Measurements from ENCODE around the gene TMEM107.
"Not testable (repeated sequence)": the region's sequence is repeated elsewhere in the genome, so short reads cannot be mapped to it uniquely, and the experiment has no call there.

TMEM107 gene

DNA sequence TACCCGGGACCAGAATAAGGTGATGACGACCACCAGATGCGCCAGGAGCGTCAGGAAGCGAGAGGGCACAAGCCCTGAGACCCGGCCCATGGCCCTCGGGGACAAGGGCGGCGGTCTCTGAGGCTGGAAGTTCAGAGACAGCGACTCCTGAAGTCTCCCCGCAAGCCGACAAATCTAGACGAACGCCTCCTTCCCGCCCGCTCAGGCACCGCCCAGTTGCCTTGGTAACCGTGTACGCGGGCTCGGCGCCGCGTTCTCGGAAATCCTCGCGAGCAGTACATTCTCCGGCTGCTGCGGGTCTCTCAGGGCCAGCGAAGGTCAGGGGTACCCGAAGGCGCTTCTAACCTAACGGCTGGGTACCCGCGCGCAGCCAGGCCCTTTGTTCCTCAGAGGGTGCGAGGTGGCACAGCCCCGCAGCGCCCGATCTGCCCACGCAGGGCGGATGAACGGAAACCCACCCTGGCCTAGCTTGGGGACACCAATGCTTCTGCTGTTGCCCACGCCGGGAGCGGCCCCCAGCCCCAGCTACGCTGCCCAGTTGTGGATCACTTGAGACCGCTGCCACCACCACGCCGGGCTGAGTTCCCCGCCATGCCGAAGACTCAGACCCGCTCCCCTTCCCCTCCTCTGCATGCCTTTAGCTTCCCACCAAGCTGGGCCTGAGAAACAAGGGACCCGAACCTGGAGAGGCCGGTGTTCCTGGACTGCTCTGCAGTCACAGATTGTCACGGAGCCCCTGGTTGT, at the start of gene TMEM107:
TSS of gene TMEM107 (minus strand) at position 184 of the 744 bp plus-strand sequence. CDS start at position 90, 94 bp downstream.
- peak; percentile 86 for DNase-seq

- no peak for DNase-seq
Observed at GRCh38 chr17:8224891-8225812, 49.0 kb upstream of the TMEM107 start.

- DNase-seq = peak; percentile 39
Observed at GRCh38 chr17:8223356-8224126, 47.4 kb upstream of the TMEM107 start.

GRCh38 chr17:8222630-8223355, 46.6 kb upstream of the TMEM107 start:
- peak; percentile 85 for DNase-seq

DNA sequence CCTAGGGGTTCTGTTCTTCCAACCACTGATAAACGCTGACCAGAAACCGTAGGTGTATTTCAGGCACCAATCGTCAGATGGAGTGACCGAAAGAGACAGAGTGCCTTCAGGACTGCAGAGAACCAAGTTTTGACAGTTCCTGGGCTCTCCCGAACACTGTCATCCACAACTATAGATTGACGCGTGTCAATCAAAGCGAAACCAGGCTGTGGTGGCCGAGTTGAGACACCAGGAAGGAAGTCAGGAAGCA, 46.1 kb upstream of the TMEM107 start:
- no peak for DNase-seq

DNA sequence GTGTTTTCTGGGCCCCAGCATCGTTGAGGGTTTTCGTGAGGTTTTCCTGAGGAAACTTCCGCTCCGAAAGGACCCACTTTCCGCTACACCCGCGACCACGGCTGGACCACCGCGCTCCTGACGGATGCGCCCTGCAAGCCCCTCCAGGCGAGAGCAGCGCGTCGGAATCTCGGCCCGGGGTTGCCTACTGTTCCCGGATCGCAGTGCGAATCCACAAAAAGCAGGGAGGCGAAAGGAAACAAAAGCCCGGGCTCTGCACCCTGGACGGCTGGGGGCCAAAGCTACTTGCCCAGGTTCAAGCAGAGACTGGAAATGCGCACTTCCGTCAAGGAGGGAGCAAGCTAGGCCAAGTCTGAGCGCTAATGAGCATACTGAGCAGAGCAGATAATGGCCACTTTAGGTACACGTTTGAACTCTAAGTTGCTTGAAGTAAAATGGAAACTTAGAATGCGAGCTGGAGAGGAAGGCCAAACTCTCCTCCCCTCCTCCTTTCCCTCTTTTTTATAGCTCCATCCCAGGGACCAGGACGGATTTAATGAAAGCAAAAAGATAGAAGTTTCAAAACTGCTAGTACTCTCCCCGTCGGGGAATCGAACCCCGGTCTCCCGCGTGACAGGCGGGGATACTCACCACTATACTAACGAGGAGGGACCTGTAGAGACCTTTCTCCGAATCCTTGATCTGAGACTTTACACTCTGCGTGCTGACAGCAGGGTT, 45.6 kb upstream of the TMEM107 start:
- DNase-seq = peak; percentile 81

DNA sequence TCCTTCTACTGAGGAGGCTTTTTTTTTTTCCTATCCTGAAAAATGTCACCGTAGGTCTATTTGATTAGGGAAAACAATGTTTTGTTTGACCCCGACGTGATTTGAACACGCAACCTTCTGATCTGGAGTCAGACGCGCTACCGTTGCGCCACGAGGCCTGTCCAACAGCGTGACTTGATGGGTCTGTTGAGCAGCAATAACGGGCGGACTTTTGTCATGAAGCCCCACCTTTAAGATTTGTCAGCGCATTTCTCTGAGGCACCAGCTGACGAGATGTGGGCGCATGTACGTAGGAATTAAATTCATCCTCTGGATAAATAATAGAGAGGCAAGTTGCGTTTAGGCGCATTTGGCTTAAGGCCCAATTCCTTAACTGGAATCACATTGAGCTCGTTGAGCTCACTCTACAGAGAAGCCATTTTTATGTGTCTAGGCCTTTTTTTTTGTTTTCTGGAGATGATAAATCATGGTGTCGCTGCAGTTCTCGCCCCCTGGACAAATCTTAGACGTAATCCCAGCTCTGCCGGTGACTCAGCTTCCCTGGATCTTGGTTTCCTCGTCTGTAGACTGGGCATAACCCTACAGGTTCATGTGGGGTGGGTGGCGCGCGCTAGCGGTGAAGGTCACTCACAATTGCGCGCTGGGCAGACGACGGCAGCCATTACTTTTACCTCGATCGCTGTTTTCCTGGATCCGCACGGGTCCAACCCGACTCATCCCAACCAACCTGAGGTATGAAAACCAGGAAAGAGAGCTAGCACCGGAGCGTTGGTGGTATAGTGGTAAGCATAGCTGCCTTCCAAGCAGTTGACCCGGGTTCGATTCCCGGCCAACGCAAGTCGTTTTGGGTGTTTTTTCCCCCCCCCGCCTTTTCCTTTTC, 44.8 kb upstream of the TMEM107 start:
- peak; percentile 80 for DNase-seq

GRCh38 chr17:8214000-8214399, 37.8 kb upstream of the TMEM107 start:
- not testable (repeated sequence) for DNase-seq

DNA sequence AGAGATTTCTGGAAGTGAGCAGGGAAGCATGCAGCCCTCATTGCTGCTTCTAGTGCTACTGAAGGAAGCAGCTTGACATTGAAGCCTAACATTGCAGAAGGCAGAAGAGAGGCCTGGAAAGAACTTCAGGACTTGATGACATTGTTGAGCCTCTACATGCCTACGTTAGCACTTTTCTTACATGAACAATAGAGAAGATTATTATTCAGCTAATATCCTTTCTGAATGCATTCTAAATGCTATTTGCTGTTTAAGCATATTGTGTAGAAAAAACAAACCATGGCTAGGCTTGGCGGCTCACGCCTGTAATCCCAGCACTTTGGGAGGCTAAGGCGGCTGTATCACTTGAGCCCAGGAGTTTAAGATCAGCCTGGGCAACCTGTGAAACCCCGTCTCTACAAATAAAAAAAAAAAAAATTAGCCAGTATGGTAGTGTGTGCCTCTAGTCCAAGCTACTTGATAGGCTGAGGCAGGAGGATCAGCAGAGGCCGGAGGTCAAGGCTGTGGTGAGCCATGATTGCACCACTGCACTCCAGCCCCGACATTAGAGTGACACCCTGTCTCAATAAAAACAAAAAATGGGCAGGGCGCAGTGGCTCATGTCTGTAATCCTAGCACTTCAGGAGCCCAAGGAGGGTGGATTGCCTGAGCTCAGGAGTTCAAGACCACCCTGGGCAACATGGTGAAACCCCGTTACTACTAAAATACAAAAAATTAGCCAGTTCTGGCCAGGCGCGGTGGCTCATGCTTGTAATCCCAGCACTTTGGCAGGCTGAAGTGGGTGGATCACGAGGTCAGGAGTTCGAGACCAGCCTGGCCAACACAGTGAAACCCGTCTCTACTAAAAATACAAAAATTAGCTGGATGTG, 36.4 kb upstream of the TMEM107 start:
- no peak for DNase-seq

- DNase-seq = no peak
Observed at GRCh38 chr17:8210761-8211458, 34.7 kb upstream of the TMEM107 start.

DNA sequence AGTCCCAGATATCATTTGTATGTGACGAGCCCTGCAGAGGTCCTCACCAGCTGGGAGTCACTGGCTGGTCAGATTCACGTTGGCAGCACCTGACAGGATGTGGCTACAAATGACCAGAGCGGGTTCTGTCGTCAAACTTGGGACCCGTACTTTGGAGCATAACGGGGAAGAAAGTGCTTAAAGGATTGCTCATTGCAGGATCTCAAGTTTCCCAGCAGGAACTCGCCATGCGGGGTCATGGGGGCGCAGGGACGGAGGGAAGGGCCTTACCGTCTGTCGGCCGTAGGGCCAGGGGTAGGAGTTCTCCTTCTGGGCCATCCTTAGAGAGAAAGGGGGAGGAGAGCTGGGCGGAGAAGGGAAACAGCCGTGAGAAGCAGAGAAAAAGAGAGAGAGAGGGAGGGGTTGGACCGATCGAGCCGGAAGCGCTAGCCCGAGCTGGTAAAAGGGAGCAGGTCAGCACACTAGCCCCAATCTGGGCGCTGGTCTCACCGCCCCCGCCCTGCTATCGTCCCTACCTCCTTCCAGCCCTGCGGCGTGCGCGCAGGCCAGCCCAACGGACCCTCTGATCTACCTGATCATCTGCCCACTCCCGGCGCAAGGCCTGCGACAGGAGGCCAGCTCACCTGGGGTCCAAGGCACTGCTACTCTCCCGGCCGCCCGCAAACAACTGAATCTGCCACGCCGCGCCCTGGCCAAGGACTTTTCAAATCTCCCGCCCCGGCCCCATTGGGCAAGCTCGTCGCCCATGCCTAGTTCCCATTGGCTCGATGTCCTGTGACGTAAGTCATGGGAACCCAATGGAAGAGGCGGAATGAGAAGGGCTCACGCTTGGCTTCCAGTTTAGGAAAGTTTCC, 34.0 kb upstream of the TMEM107 start, which contains the start of gene AURKB:
TSS of gene AURKB (minus strand) at position 669 of the 854 bp plus-strand sequence. CDS start at position 318, 351 bp downstream.
- peak; percentile 92 for DNase-seq

- no peak for DNase-seq
Observed at GRCh38 chr17:8206536-8206935, 30.4 kb upstream of the TMEM107 start.

- no peak for DNase-seq
Observed at GRCh38 chr17:8204761-8205555, 28.8 kb upstream of the TMEM107 start.

DNA sequence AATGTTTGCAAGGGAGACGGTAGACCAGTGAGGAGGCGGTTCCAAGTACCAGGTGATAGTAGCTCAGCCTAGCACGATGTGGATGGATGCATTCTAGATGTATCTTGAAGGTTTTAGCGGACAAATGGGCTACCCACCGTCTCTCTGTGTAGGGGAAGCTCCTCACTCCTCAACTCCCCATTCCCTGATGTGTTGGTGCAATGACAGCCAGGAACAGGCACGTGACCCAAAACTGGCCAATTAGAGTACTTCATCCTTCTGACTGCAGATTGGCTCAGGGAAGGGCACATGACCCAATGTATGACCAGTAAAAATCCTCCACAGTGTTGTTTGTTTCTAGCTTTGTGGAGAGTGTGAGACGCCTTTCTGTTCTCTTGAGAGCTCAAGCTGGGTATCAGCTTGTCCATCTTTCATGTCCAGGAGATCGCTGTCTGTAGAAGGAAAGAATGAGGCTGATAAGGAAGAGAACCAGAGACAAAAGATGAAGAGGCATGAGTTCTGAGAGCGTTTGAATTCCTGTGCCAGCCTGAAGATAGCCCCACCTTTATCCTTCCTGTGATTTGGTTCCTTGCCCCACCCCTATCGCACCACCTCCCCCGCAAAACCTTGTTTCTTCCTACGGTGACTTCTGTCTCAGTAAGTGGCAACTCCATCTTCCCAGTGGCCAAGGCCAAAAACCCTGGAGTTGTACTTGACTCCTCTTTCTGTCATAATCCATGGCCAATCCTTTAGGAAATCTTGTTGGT, 16.1 kb upstream of the TMEM107 start:
- peak; percentile 39 for DNase-seq

DNA sequence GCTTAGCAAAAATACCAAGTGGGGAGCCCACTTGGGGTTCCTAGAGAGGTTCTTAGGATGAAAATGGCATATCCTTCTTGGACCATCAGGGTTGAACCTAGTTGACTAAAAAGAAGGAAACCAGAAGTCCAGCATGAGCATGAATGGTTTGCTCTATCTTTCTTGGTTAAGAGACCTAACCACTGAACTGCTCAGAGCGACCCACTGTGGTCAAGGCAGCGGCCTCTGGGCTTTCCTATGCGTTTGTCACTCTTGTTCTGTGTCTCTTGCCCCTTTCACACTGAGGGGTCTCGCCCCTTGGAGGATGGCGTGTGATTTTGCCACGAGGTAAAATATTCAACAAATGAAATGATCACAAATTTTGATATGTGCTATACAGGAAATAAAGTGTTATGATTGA, 14.3 kb upstream of the TMEM107 start:
- no peak for DNase-seq

- DNase-seq = peak; percentile 96
Observed at GRCh38 chr17:8189711-8190477, 13.7 kb upstream of the TMEM107 start, which contains the start of gene BORCS6. Gene BORCS6 (minus strand): TSS chr17:8190180. CDS start chr17:8190140, 40 bp downstream.
